Measurements from ENCODE around the gene NGEF.
A peak's percentile ranks its signal among the peaks of the same experiment; 100 is the strongest.
"Not testable (repeated sequence)": the region's sequence is repeated elsewhere in the genome, so short reads cannot be mapped to it uniquely, and the experiment has no call there.

Gene NGEF

GRCh38 chr2:233019610-233020009 lies 6.6 kb upstream of the NGEF start:
- DNase-seq: not testable (repeated sequence)

- no peak for DNase-seq
These were observed 4.9 kb upstream of the NGEF start for GRCh38 chr2:233017947-233018346.

GRCh38 chr2:233015019-233015645 lies 2.1 kb upstream of the NGEF start:
- DNase-seq: no peak

GRCh38 chr2:233013650-233014049 lies 594 bp upstream of the NGEF start:
- DNase-seq: no peak

- no peak for DNase-seq
These were observed 620 bp downstream of the NGEF start for GRCh38 chr2:233012301-233012971.

GRCh38 chr2:233011702-233012131 lies 1.3 kb downstream of the NGEF start:
- DNase-seq: no peak

GRCh38 chr2:233011268-233011650 lies 1.8 kb downstream of the NGEF start:
- no peak for DNase-seq

- DNase-seq: no peak
These were observed 2.3 kb downstream of the NGEF start for GRCh38 chr2:233010569-233011267.

- no peak for DNase-seq
These were observed 3.4 kb downstream of the NGEF start for GRCh38 chr2:233009661-233010060.

GRCh38 chr2:233007739-233008138 lies 5.3 kb downstream of the NGEF start:
- DNase-seq: no peak

- no peak for DNase-seq
These were observed 5.8 kb downstream of the NGEF start for GRCh38 chr2:233007270-233007669.

- no peak for DNase-seq
These were observed 6.4 kb downstream of the NGEF start for GRCh38 chr2:233006648-233007047.

GRCh38 chr2:233005096-233005495 lies 8.0 kb downstream of the NGEF start:
- DNase-seq: no peak

GRCh38 chr2:233003658-233004555 lies 9.1 kb downstream of the NGEF start:
- no peak for DNase-seq

- no peak for DNase-seq
These were observed 10.0 kb downstream of the NGEF start for GRCh38 chr2:233002829-233003657.

- DNase-seq: no peak
These were observed 11.9 kb downstream of the NGEF start for GRCh38 chr2:233000886-233001750.

GRCh38 chr2:232999354-232999753 lies 13.7 kb downstream of the NGEF start:
- peak; percentile 27 for DNase-seq

- DNase-seq: no peak
These were observed 14.4 kb downstream of the NGEF start for GRCh38 chr2:232998666-232998985.

GRCh38 chr2:232997749-232998665 lies 15.0 kb downstream of the NGEF start:
- DNase-seq: no peak

GRCh38 chr2:232994446-232994845 lies 18.6 kb downstream of the NGEF start:
- no peak for DNase-seq
